SH-SY5Y (cell line): ENCODE results near the gene NHLRC4.

ENCODE experiments used
- GATA2 ChIP-seq: IDR thresholded peaks from 2 replicates; pipeline ENCODE4 v1.6.1; 2011; ENCODE audit warnings: mild to moderate bottlenecking, low read depth, low read length
- GATA3 ChIP-seq: IDR thresholded peaks from 2 replicates; pipeline ENCODE4 v1.6.1; 2011; ENCODE audit warnings: low read depth, mild to moderate bottlenecking, low read length, moderate library complexity

DNA sequence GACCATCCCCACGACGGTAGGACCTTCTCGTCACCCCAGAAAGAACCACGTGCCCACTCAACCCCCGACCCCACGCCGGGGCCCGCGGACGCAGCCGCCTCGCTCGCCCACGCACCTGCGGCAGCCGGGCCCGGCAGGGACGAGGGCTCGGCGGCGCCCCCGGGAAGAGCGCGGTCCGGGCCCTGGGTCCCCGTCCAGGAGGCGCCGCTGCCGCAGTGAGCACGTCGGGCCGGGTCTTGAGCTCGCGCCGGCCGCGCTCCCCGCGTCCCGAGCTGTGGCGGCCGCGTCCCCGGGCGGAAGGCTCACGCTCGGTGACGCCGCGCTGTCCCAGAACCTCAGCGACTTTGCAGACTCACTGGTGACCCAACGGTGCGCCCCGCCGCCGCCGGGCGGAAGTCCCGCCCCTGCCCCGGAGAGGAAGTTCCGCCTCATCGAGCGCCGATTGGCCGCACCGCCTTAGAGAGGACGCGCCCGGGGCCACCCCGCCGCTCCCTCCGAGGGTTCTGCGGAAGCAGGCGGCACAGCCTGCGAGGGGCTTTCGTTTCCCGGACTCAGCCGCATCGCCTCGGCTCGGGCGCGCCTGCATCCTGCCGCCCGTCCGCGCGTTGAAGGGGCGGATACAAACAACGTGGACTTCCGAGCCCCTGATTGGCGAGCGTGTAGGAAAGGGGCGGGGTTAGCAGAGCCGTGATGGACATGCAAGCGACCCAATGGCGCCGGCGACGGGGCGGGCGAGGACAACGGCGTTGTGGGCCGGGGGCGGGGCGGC is 22.3 kb downstream of the NHLRC4 start:
- TF ChIP-seq GATA3 (no peak), GATA2 (no peak)
